Measurements from ENCODE around the gene TTC7B. TPM values are rescaled to one million over a fixed set of nuclear protein-coding genes. Genes with fewer than 3 reads are reported as not detected.

The TTC7B gene
- total RNA-seq, 2 experiments from 2014 or later = 1.2 to 1.3 TPM

GRCh38 chr14:90547968-90548367 lies 268.3 kb downstream of the TTC7B start:
- Histone ChIP-seq H3K27me3 (ENCODE audit: control insufficient read depth in 1 of 2, insufficient read depth in 2 of 2, low read length in 2 of 2) (no peaks in the 10 kb centered on the region), H3K27ac (ENCODE audit: low read depth in 1 of 2, low read length in 2 of 2) (no peak overlapping the region), H3K36me3 (ENCODE audit: insufficient read depth, low read length) (no peaks in the 10 kb centered on the region), H3K4me3 (ENCODE audit: low read length) (no peak overlapping the region), H3K9me3 (ENCODE audit: control insufficient read depth in 1 of 2, insufficient read depth in 1 of 2, low read length in 2 of 2) (no peaks in the 10 kb centered on the region), H3K4me1 (ENCODE audit: insufficient read depth, low read length) (no peaks in the 10 kb centered on the region)
- no peak for TF ChIP-seq CTCF (IDR thresholded peaks at IDR 0.05)
- Mint-ChIP-seq H3K9me3 (no peaks in the 10 kb centered on the region), H3K27me3 (no peaks in the 10 kb centered on the region), H3K27ac (no peak overlapping the region), H3K4me3 (no peak overlapping the region), H3K36me3 (ENCODE audit: low read depth) (no peaks in the 10 kb centered on the region), H3K4me1 (ENCODE audit: low read depth) (no peaks in the 10 kb centered on the region)
- ChIA-PET POLR2A (no interaction called here), CTCF (no interaction called here)
- DNase-seq (no peak), ATAC-seq (ENCODE audit: poor library complexity) (no peak)
- intact Hi-C loops (cut with DNase I, micrococcal nuclease) = no loop called here

- no peaks in the 10 kb centered on the region for H3K4me1 Mint-ChIP-seq (ENCODE audit: low read depth)
- no peak for TF ChIP-seq CTCF (IDR thresholded peaks at IDR 0.05)
- DNase-seq (no peak), ATAC-seq (ENCODE audit: poor library complexity) (no peak)
- Histone ChIP-seq H3K4me3 (ENCODE audit: low read length) (no peak overlapping the region), H3K27me3 (ENCODE audit: control insufficient read depth in 1 of 2, insufficient read depth in 2 of 2, low read length in 2 of 2) (no peaks in the 10 kb centered on the region), H3K9me3 (ENCODE audit: control insufficient read depth in 1 of 2, insufficient read depth in 1 of 2, low read length in 2 of 2) (no peaks in the 10 kb centered on the region), H3K4me1 (ENCODE audit: insufficient read depth, low read length) (no peaks in the 10 kb centered on the region), H3K36me3 (ENCODE audit: insufficient read depth, low read length) (no peaks in the 10 kb centered on the region), H3K27ac (ENCODE audit: low read depth in 1 of 2, low read length in 2 of 2) (no peak overlapping the region)
- H3K27me3 Mint-ChIP-seq = no peaks in the 10 kb centered on the region
- no peaks in the 10 kb centered on the region for H3K9me3 Mint-ChIP-seq
- no peak overlapping the region for H3K27ac Mint-ChIP-seq
- no peak overlapping the region for H3K4me3 Mint-ChIP-seq
- intact Hi-C loops (cut with DNase I, micrococcal nuclease) = no loop called here
- H3K36me3 Mint-ChIP-seq (ENCODE audit: low read depth) = no peaks in the 10 kb centered on the region
- ChIA-PET CTCF (no interaction called here), POLR2A (no interaction called here)
These were observed 269.0 kb downstream of the TTC7B start for GRCh38 chr14:90547250-90547649.

GRCh38 chr14:90546767-90547166 lies 269.5 kb downstream of the TTC7B start:
- DNase-seq (no peak), ATAC-seq (ENCODE audit: poor library complexity) (no peak)
- no peaks in the 10 kb centered on the region for H3K9me3 Mint-ChIP-seq
- H3K4me1 ChIP-seq (ENCODE audit: insufficient read depth, low read length) = no peaks in the 10 kb centered on the region
- ChIA-PET CTCF (no interaction called here), POLR2A (no interaction called here)
- no peaks in the 10 kb centered on the region for H3K27me3 Mint-ChIP-seq
- H3K27ac Mint-ChIP-seq = no peak overlapping the region
- H3K27ac ChIP-seq (ENCODE audit: low read depth in 1 of 2, low read length in 2 of 2) = no peak overlapping the region
- H3K4me3 Mint-ChIP-seq = no peak overlapping the region
- H3K36me3 ChIP-seq (ENCODE audit: insufficient read depth, low read length) = no peaks in the 10 kb centered on the region
- TF ChIP-seq CTCF (IDR thresholded peaks at IDR 0.05) = no peak
- intact Hi-C loops (cut with DNase I, micrococcal nuclease) = no loop called here
- H3K4me3 ChIP-seq (ENCODE audit: low read length) = no peak overlapping the region
- H3K27me3 ChIP-seq (ENCODE audit: control insufficient read depth in 1 of 2, insufficient read depth in 2 of 2, low read length in 2 of 2) = no peaks in the 10 kb centered on the region
- no peaks in the 10 kb centered on the region for H3K9me3 ChIP-seq (ENCODE audit: control insufficient read depth in 1 of 2, insufficient read depth in 1 of 2, low read length in 2 of 2)
- H3K36me3 Mint-ChIP-seq (ENCODE audit: low read depth) = no peaks in the 10 kb centered on the region
- no peaks in the 10 kb centered on the region for H3K4me1 Mint-ChIP-seq (ENCODE audit: low read depth)

Measured in CD4-positive, alpha-beta T cell (primary cell).